ENCODE data around the gene MKI67.

Gene MKI67

GRCh38 chr10:128147669-128148068, 21.4 kb upstream of the MKI67 start:
- no peaks in the 10 kb centered on the region for H3K36me3 ChIP-seq (ENCODE audit: control insufficient read depth, low read length)
- no peak overlapping the region for H3K4me3 ChIP-seq (ENCODE audit: low read length)
- H4K20me1 ChIP-seq (ENCODE audit: control insufficient read depth, insufficient read depth, low read depth, low read length): no peaks in the 10 kb centered on the region
- no peak overlapping the region for H3K27ac ChIP-seq (ENCODE audit: low read depth, low read length)
- TF ChIP-seq EZH2phosphoT487 (IDR thresholded peaks at IDR 0.05; ENCODE audit: borderline replicate concordance, low read length): no peak
- no peak for TF ChIP-seq CTCF (IDR thresholded peaks at IDR 0.05; ENCODE audit: low read depth, low read length, poor library complexity, severe bottlenecking)
- 0 out of 2 replicates have a peak, but pooled peaks cover 3% of the 10 kb centered on the region for H3K4me1 ChIP-seq (ENCODE audit: control insufficient read depth, low read length)
- H3K4me2 ChIP-seq (ENCODE audit: low read length): no peak overlapping the region
- no peaks in the 10 kb centered on the region for H3K9me3 ChIP-seq (ENCODE audit: control insufficient read depth, insufficient read depth, low read length)
- no peaks in the 10 kb centered on the region for H3F3A ChIP-seq (ENCODE audit: control insufficient read depth, insufficient read depth)
- H3K27me3 ChIP-seq (ENCODE audit: control insufficient read depth, low read length): no peaks in the 10 kb centered on the region
- H3K79me2 ChIP-seq (ENCODE audit: control insufficient read depth, low read length): no peaks in the 10 kb centered on the region
- no peaks in the 10 kb centered on the region for H3K9me2 ChIP-seq (replicated peaks; ENCODE audit: control insufficient read depth, low read length)

- H3K4me2 ChIP-seq (ENCODE audit: low read length): no peak overlapping the region
Measured at GRCh38 chr10:128147064-128147463, 20.8 kb upstream of the MKI67 start.

GRCh38 chr10:128144547-128144946, 18.3 kb upstream of the MKI67 start:
- Histone ChIP-seq H3K9me3 (ENCODE audit: control insufficient read depth, insufficient read depth, low read length) (no peaks in the 10 kb centered on the region), H3K27ac (ENCODE audit: low read depth, low read length) (no peak overlapping the region), H3K27me3 (ENCODE audit: control insufficient read depth, low read length) (no peaks in the 10 kb centered on the region), H3K9me2 (replicated peaks; ENCODE audit: control insufficient read depth, low read length) (no peaks in the 10 kb centered on the region), H3K36me3 (ENCODE audit: control insufficient read depth, low read length) (no peaks in the 10 kb centered on the region), H3F3A (ENCODE audit: control insufficient read depth, insufficient read depth) (no peaks in the 10 kb centered on the region), H4K20me1 (ENCODE audit: control insufficient read depth, insufficient read depth, low read depth, low read length) (no peaks in the 10 kb centered on the region), H3K4me1 (ENCODE audit: control insufficient read depth, low read length) (0 out of 2 replicates have a peak, but pooled peaks cover 3% of the 10 kb centered on the region), H3K4me3 (ENCODE audit: low read length) (no peak overlapping the region), H3K79me2 (ENCODE audit: control insufficient read depth, low read length) (no peaks in the 10 kb centered on the region), H3K4me2 (ENCODE audit: low read length) (no peak overlapping the region)
- no peak for TF ChIP-seq EZH2phosphoT487 (IDR thresholded peaks at IDR 0.05; ENCODE audit: borderline replicate concordance, low read length)
- TF ChIP-seq CTCF (IDR thresholded peaks at IDR 0.05; ENCODE audit: low read depth, low read length, poor library complexity, severe bottlenecking): no peak

More at GRCh38 chr10:128147064-128147463, 20.8 kb upstream of the MKI67 start:
- Histone ChIP-seq H3K27ac (ENCODE audit: low read depth, low read length) (no peak overlapping the region), H3K4me1 (ENCODE audit: control insufficient read depth, low read length) (0 out of 2 replicates have a peak, but pooled peaks cover 3% of the 10 kb centered on the region), H3K9me2 (replicated peaks; ENCODE audit: control insufficient read depth, low read length) (no peaks in the 10 kb centered on the region), H3K36me3 (ENCODE audit: control insufficient read depth, low read length) (no peaks in the 10 kb centered on the region), H3F3A (ENCODE audit: control insufficient read depth, insufficient read depth) (no peaks in the 10 kb centered on the region), H3K27me3 (ENCODE audit: control insufficient read depth, low read length) (no peaks in the 10 kb centered on the region), H3K4me3 (ENCODE audit: low read length) (no peak overlapping the region), H3K79me2 (ENCODE audit: control insufficient read depth, low read length) (no peaks in the 10 kb centered on the region), H3K9me3 (ENCODE audit: control insufficient read depth, insufficient read depth, low read length) (no peaks in the 10 kb centered on the region), H4K20me1 (ENCODE audit: control insufficient read depth, insufficient read depth, low read depth, low read length) (no peaks in the 10 kb centered on the region)
- TF ChIP-seq EZH2phosphoT487 (IDR thresholded peaks at IDR 0.05; ENCODE audit: borderline replicate concordance, low read length) (no peak), CTCF (IDR thresholded peaks at IDR 0.05; ENCODE audit: low read depth, low read length, poor library complexity, severe bottlenecking) (no peak)

All from DOHH2 (cell line).